AG04449 (cell line): ENCODE results near the gene UBASH3A.

Experiments used
- CTCF ChIA-PET: fragments of 350-600 bp; formaldehyde crosslinking; extraction: SDS; loops from one replicate; lab custom pipeline; 2021; ENCODE audit warnings: antibody characterized with exemption; lab: Yijun Ruan, JAX
- POLR2A ChIA-PET: fragments of 400-600, 350-600 bp; formaldehyde crosslinking; extraction: SDS; loops from one replicate; lab custom pipeline; 2020; ENCODE audit warnings: antibody characterized with exemption, inconsistent platforms; lab: Yijun Ruan, JAX
- DNase-seq: peaks from one replicate; pipeline ENCODE4 v3.0.0-alpha.2; 2010; ENCODE audit warnings: low read depth, low spot score
- H3K4me3 ChIP-seq: 2 replicates; pipeline ENCODE4 v1.5.1; 2011; ENCODE audit warnings: low read depth, mild to moderate bottlenecking, control low read depth, low read length
- CTCF ChIP-seq: IDR thresholded peaks from one replicate; pipeline ENCODE4 v1.5.1; 2011; ENCODE audit warnings: mild to moderate bottlenecking, moderate library complexity, low read length, control low read depth, inconsistent platforms; ENCODE audit not compliant: insufficient read depth; ENCODE audit errors: missing control alignments

UBASH3A gene

GRCh38 chr21:42471716-42472330 lies 68.1 kb downstream of the UBASH3A start:
- no peak for DNase-seq
- H3K4me3 ChIP-seq, result no peak overlapping the region
- ChIA-PET POLR2A (no interaction called here), CTCF (no interaction called here)
- no peak for TF ChIP-seq CTCF

GRCh38 chr21:42472521-42472920 lies 68.8 kb downstream of the UBASH3A start:
- ChIA-PET POLR2A (no interaction called here), CTCF (no interaction called here)

GRCh38 chr21:42473498-42474042 lies 69.9 kb downstream of the UBASH3A start:
- DNase-seq, result no peak
- H3K4me3 ChIP-seq, result no peak overlapping the region
- ChIA-PET POLR2A (interaction anchor here (0.7 kb wide), 1 partner anchor 315 kb away, joined by 3 read pairs; no protein-coding TSS in a partner anchor), CTCF (no interaction called here)
- TF ChIP-seq CTCF, result no peak

More at GRCh38 chr21:42472521-42472920, 68.8 kb downstream of the UBASH3A start:
- no peak for TF ChIP-seq CTCF
- no peak for DNase-seq
- H3K4me3 ChIP-seq, result no peak overlapping the region

GRCh38 chr21:42474043-42474831 lies 70.5 kb downstream of the UBASH3A start:
- DNase-seq, result no peak
- H3K4me3 ChIP-seq, result no peak overlapping the region
- POLR2A ChIA-PET, result interaction anchor here (0.7 kb wide), 1 partner anchor 316 kb away, joined by 3 read pairs; no protein-coding TSS in a partner anchor
- CTCF ChIA-PET, result no interaction called here
- TF ChIP-seq CTCF, result no peak

GRCh38 chr21:42475036-42475435 lies 71.3 kb downstream of the UBASH3A start:
- POLR2A ChIA-PET, result no interaction called here
- H3K4me3 ChIP-seq, result no peak overlapping the region
- CTCF ChIA-PET, result no interaction called here

More at GRCh38 chr21:42475036-42475435, 71.3 kb downstream of the UBASH3A start:
- TF ChIP-seq CTCF, result no peak
- no peak for DNase-seq
